Activated CD4-positive, alpha-beta T cell treated with anti-CD3 and anti-CD28 coated beads, Interleukin-2, amount 50 U/mL, for 16 hours (primary cell): ENCODE results near the gene KRTAP10-5.
A peak's percentile ranks its signal among the peaks of the same experiment; 100 is the strongest.
"Not testable (repeated sequence)": the region's sequence is repeated elsewhere in the genome, so short reads cannot be mapped to it uniquely, and the experiment has no call there.

Source experiments
- DNase-seq: peaks from one replicate; pipeline ENCODE4 v3.0.0-alpha.2; 2020

Gene KRTAP10-5

DNA sequence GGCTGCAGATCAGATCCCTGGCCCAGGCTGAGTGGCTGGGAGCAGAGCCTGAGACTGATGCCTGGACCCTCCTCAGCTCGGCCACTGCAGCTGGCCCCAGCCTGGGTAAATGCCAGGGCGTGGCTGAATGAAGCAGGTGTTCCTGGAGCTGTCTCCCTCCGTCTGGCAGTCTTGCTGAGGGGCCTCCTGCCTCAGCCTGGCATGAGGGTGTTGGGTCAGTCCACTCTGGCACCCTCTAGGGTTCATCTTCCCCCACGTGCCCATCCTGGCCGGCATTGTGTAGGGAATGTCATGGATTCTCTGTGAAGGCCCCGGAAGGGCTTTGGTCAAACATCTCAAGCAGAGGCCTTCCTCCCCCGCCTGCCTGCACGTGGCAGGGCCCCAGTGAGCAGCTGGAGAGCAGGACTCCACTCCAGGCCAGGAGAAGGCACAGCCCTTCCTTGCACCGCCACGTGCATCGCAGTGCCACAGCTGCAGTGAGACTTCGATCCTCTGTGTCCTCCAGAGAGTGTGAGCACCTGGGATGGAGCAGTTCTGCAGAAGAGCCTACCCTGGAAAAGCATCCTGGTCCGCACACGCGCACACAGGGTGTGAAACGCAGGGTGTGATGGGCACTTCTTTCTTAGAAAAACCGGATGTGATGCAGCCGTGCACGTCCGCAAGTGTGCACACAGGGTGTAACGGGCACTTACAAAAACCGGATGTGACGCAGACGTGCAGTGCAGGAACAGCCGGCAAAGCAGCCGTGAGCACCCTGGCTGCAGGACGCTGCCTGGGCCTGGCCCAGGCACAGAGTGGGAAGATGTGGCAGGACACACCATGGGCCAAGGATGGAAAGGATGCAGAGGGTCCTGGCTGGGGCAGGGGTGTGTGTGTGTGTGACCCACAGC, 11.5 kb downstream of the KRTAP10-5 start:
- no peak for DNase-seq

DNA sequence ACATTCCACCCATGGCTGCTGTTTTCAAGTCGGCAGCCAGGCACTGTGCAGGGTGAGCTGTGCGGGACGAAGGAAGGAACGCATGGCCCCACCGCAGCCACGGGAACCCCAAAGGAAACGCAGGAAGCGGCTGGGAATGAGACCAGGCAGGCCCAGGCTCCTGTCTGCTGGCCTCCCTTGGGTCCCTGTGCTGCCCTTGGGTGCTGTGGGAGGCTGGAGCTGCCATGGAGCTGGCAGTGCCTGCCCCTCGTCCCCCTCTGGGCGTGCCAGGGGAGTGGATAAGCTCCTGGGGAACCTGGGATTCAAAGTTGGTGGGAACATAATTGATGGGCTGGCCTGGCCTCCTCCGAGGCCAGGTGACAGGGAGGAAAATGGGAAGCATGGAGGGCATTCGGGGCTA, 12.1 kb downstream of the KRTAP10-5 start:
- no peak for DNase-seq

DNA sequence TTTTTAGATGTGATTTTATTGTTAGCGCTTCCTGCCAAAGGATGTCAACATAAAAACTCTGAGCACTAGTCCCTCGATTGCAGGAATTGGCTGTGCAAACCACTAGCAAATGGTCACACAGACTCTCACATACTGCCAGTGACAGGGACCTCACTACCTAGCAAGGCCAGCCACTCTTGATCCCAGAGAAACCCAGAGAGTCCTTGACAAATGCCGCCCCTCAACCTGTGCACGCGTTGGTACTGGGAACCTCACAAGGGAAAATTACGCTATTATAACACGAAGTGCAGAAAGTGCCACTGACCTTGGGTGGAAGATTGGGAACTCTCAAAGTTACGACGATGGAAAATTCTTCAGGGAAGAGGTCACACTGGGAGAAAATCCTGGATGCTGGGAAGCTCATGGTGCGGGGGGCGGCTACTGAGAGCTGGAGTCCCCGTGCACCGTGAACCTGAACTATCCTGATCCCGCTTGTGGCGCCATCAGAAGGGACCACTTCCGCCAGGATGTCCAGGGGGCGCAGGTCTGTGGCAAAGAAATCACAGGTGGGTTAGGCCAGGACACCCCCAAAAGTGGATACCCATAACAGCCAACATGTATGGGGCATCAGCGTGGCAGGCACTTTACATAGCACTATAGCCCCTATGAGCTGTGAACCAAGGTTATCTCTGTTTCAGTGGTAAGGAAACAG, 12.8 kb downstream of the KRTAP10-5 start:
- no peak for DNase-seq

- no peak for DNase-seq
Measured at GRCh38 chr21:44566403-44566802, 14.0 kb downstream of the KRTAP10-5 start.

GRCh38 chr21:44564886-44565598, 15.4 kb downstream of the KRTAP10-5 start:
- DNase-seq, result no peak

GRCh38 chr21:44564099-44564498, 16.3 kb downstream of the KRTAP10-5 start:
- no peak for DNase-seq

GRCh38 chr21:44558695-44559094, 21.7 kb downstream of the KRTAP10-5 start, which contains the start of gene KRTAP10-3:
KRTAP10-3 (minus strand) TSS chr21:44558795; CDS start chr21:44558715, 80 bp downstream.
- no peak for DNase-seq

DNA sequence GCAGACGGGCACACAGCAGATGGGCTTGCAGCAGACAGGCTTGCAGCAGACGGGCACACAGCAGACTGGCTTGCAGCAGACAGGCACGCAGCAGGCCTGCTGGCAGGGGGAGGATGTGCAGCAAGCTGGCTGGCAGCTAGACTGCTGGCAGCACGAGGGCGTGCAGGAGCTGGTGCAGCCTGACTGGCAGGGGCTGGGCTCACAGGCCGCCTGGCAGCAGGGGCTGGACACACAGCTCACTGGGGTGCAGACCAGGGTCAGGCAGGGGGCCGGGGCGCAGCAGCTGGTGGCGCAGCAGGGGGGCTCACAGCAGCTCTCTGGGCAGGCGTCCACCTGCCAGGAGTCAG, 22.1 kb downstream of the KRTAP10-5 start:
- not testable (repeated sequence) for DNase-seq

- DNase-seq, result no peak
Measured at GRCh38 chr21:44557491-44558328, 22.7 kb downstream of the KRTAP10-5 start.

- no peak for DNase-seq
Measured at GRCh38 chr21:44556879-44557278, 23.5 kb downstream of the KRTAP10-5 start.

GRCh38 chr21:44555200-44555875, 25.1 kb downstream of the KRTAP10-5 start:
- DNase-seq, result no peak

DNA sequence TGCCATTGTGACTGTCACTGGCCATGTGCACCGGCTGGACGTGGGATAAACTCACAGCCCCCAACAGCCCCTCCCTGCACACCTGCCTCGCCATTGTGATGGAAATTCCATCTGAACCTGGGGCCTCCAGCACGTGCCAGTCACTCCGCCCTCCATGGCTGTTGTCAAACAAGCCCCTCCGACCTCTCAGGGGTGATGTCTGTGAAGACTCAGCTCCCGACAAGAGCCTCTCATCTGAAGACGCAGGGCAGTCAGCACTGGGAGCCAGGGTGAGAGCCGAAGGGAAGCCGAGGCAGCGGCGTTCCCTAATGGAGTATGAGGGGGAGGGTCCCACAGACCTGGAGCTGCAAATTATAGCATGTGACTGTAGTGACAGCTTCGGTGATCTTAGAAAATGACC, 27.7 kb downstream of the KRTAP10-5 start:
- no peak for DNase-seq

GRCh38 chr21:44552136-44552535, 28.3 kb downstream of the KRTAP10-5 start:
- DNase-seq, result no peak

DNA sequence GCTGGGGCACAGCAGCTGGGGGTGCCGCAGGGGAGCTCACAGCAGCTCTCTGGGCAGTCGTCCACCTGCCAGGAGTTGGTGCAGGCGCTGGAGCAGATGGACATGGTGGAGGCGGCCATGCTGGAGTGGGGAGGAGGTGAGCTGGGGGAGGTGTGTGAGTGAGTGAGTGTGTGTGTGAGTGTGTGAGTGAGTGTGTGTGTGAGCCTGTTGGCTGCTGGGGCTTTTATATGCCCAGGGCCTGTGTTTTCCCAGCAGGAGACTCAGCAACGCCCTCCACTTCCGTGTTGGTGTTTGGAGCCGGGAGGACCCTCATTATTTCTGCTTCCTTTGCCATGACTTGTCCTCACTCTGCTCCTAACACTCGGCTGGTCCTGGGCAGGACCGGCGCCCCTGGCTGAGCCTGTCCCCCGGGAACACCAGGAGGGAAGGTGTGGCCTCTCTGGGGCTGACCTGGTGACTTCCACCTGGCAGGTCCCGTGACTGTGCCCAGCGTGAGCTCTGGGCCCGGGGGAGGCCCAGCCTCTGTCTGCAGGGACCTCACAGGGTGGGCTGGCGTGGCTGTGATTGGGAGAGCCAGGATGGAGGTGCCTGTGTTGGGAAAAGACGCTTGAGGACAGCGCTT, 29.0 kb downstream of the KRTAP10-5 start, which contains the start of gene KRTAP10-2:
KRTAP10-2 (minus strand) TSS at position 166 of the 622 bp plus-strand sequence; CDS start at position 119, 47 bp downstream.
- DNase-seq, result no peak

DNA sequence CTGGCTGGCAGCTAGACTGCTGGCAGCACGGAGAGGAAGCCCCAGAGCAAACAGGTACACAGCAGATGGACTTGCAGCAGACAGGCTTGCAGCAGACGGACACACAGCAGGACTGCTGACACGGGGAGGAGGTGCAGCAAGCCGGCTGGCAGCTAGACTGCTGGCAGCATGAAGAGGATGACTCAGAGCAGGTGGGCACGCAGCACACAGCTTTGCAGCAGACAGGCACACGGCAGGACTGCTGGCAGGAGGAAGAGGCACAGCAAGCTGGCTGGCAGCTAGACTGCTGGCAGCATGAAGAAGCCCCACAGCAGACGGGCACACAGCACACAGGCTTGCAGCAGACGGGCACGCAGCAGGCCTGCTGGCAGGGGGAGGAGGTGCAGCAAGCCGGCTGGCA, 29.6 kb downstream of the KRTAP10-5 start:
- DNase-seq, result no peak

- not testable (repeated sequence) for DNase-seq
Measured at GRCh38 chr21:44550285-44550684, 30.1 kb downstream of the KRTAP10-5 start.

GRCh38 chr21:44549525-44550211, 30.7 kb downstream of the KRTAP10-5 start:
- DNase-seq, result no peak

GRCh38 chr21:44548922-44549321, 31.5 kb downstream of the KRTAP10-5 start:
- no peak for DNase-seq

GRCh38 chr21:44548381-44548780, 32.0 kb downstream of the KRTAP10-5 start:
- no peak for DNase-seq

DNA sequence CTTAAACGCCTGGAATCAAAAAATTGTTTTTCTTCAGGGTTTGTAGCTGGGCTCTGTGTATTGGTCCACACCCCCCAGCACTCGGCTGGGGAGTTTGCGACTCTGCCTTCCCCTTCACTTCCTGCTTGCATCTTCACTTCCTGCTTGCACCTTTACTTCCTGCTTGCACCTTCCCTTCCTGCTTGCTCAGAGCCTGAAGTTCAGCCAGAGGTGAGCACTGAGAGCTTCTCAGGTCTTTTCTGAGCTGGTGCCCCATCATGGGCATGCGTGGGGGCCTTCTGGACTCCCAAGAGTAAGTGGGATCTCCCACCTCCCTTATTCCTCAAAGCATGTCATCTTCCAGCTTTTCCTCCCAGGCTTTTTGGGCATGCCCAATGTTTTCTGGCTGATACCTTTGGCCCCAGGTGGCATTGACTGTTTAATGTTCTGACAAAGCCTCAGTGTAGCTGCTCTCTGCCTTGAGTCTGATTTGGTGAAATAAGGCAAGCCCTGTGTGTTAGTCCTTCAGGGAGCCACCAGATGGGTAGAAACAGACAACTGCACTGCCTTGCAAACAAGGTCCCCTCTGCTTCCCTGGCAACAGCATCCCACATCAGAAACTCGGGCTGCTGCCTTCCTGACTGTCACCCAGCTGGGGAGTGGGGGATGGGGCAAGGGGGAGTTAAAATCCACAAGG, 32.6 kb downstream of the KRTAP10-5 start:
- DNase-seq, result peak; percentile 18
